ENCODE measurements around the gene RHBG. TPM values are rescaled to one million over a fixed set of nuclear protein-coding genes. Genes with fewer than 3 reads are reported as not detected.

Gene RHBG
- total RNA-seq, 4 donors from 2014 or later, result not detected

- in situ Hi-C loops (cut with MboI; ENCODE audit: low pct_ligation_motif_present in 1 of 4, low pct_unique_long_range_greater_than_20kb in 1 of 4, low sequenced_read_pairs in 3 of 4), result no loop called here
Measured at GRCh38 chr1:156414461-156415064, 45.6 kb downstream of the RHBG start.

GRCh38 chr1:156416993-156417392 is 48.0 kb downstream of the RHBG start:
- Histone ChIP-seq H3K4me3 (no peak overlapping the region), H3K36me3 (no peaks in the 10 kb centered on the region), H3K27me3 (peaks cover 88% of the 10 kb centered on the region), H3K4me1 (peaks cover 16 to 23% (median 21%) of the 10 kb centered on the region in 4 donors), H3K27ac (no peak overlapping the region), H3K9me3 (no peaks in the 10 kb centered on the region)
- no peak for DNase-seq
- no peak for TF ChIP-seq POLR2AphosphoS5 (IDR thresholded peaks at IDR 0.05)
- TF ChIP-seq POLR2A (IDR thresholded peaks at IDR 0.05), result no peak
- TF ChIP-seq EP300 (IDR thresholded peaks at IDR 0.05; ENCODE audit: low read depth), result no peak
- no peak for TF ChIP-seq CTCF (IDR thresholded peaks at IDR 0.05)
- in situ Hi-C loops (cut with MboI; ENCODE audit: low pct_ligation_motif_present in 1 of 4, low pct_unique_long_range_greater_than_20kb in 1 of 4, low sequenced_read_pairs in 3 of 4) (no loop called here), intact Hi-C loops (cut with DNase I; ENCODE audit: low total_unique reads) (no loop called here)
- 13 to 39% methylated on average over 1 of the region's 1 CpG for WGBS, 2 donors (ENCODE audit: low coverage in 1 of 2)

More at GRCh38 chr1:156414461-156415064, 45.6 kb downstream of the RHBG start:
- no peaks in the 10 kb centered on the region for H3K36me3 ChIP-seq
- H3K4me3 ChIP-seq, result no peak overlapping the region
- TF ChIP-seq POLR2A (IDR thresholded peaks at IDR 0.05), result no peak
- no peak for TF ChIP-seq EP300 (IDR thresholded peaks at IDR 0.05; ENCODE audit: low read depth)
- TF ChIP-seq CTCF (IDR thresholded peaks at IDR 0.05), result no peak
- no peak for TF ChIP-seq POLR2AphosphoS5 (IDR thresholded peaks at IDR 0.05)
- no peaks in the 10 kb centered on the region for H3K9me3 ChIP-seq
- 17% methylated on average over 8 of the region's 8 CpGs; no CpG with 5 or more reads in 1 of the 2 donors for WGBS, 2 donors (ENCODE audit: low coverage in 1 of 2)
- H3K4me1 ChIP-seq, result no peaks in the 10 kb centered on the region
- DNase-seq, result no peak
- intact Hi-C loops (cut with DNase I; ENCODE audit: low total_unique reads), result no loop called here
- no peak overlapping the region for H3K27ac ChIP-seq
- H3K27me3 ChIP-seq, result peaks cover 78% of the 10 kb centered on the region

- TF ChIP-seq CTCF (IDR thresholded peaks at IDR 0.05), result no peak
- TF ChIP-seq EP300 (IDR thresholded peaks at IDR 0.05; ENCODE audit: low read depth), result no peak
- no peak for TF ChIP-seq POLR2AphosphoS5 (IDR thresholded peaks at IDR 0.05)
- no peak for TF ChIP-seq POLR2A (IDR thresholded peaks at IDR 0.05)
- Histone ChIP-seq H3K27ac (no peak overlapping the region), H3K9me3 (no peaks in the 10 kb centered on the region), H3K27me3 (peaks cover 93% of the 10 kb centered on the region), H3K4me1 (peaks cover 16 to 23% (median 22%) of the 10 kb centered on the region in 4 donors), H3K4me3 (no peak overlapping the region), H3K36me3 (no peaks in the 10 kb centered on the region)
- intact Hi-C loops (cut with DNase I; ENCODE audit: low total_unique reads), result no loop called here
- in situ Hi-C loops (cut with MboI; ENCODE audit: low pct_ligation_motif_present in 1 of 4, low pct_unique_long_range_greater_than_20kb in 1 of 4, low sequenced_read_pairs in 3 of 4), result no loop called here
- WGBS, 2 donors (ENCODE audit: low coverage in 1 of 2), result 73 to 100% methylated on average over 1 to 6 of the region's 6 CpGs
- no peak for DNase-seq
Measured at GRCh38 chr1:156417401-156418020, 48.5 kb downstream of the RHBG start.

- Histone ChIP-seq H3K36me3 (no peaks in the 10 kb centered on the region), H3K9me3 (no peaks in the 10 kb centered on the region), H3K27me3 (peaks cover 100% of the 10 kb centered on the region), H3K4me3 (no peak overlapping the region), H3K27ac (no peak overlapping the region), H3K4me1 (peaks cover 16 to 23% (median 22%) of the 10 kb centered on the region in 4 donors)
- WGBS, 2 donors (ENCODE audit: low coverage in 1 of 2), result 84 to 94% methylated on average over 11 to 12 of the region's 12 CpGs
- DNase-seq, result no peak
- in situ Hi-C loops (cut with MboI; ENCODE audit: low pct_ligation_motif_present in 1 of 4, low pct_unique_long_range_greater_than_20kb in 1 of 4, low sequenced_read_pairs in 3 of 4) (no loop called here), intact Hi-C loops (cut with DNase I; ENCODE audit: low total_unique reads) (no loop called here)
- TF ChIP-seq POLR2AphosphoS5 (IDR thresholded peaks at IDR 0.05), result no peak
- TF ChIP-seq CTCF (IDR thresholded peaks at IDR 0.05), result no peak
- TF ChIP-seq POLR2A (IDR thresholded peaks at IDR 0.05), result no peak
- TF ChIP-seq EP300 (IDR thresholded peaks at IDR 0.05; ENCODE audit: low read depth), result no peak
Measured at GRCh38 chr1:156418416-156419070, 49.5 kb downstream of the RHBG start.
